NAMALWA (cell line): Measurements from ENCODE around the gene CPLX1.
"Not testable (repeated sequence)": the region's sequence is repeated elsewhere in the genome, so short reads cannot be mapped to it uniquely, and the experiment has no call there.

Experiments used
- DNase-seq: peaks from one replicate; pipeline ENCODE4 v3.0.0-alpha.2; 2015; ENCODE audit warnings: low spot score

Gene CPLX1

DNA sequence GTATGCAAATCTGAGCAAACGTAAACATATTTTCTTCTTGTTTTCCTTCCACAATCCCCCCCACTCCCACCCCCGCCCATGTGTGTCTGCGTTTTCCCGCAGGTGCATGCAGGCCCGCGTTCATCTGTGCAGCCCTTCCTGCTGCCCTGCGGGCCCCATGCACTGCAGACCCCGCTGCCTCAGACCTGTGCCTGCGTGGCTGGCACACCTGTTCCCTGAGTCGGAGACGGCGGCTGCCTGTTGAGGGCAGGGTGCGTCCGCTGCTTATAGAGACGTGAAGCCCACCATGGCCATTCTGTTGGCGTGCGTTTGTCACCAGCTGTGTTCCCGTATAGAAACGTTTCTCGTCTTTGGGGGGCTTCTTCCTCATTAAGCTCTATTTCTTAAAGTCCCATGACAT, 68.8 kb downstream of the CPLX1 start:
- no peak for DNase-seq

GRCh38 chr4:754221-755120, 71.5 kb downstream of the CPLX1 start:
- DNase-seq: no peak

GRCh38 chr4:753186-753585, 72.7 kb downstream of the CPLX1 start:
- DNase-seq: not testable (repeated sequence)

- DNase-seq: no peak
These were observed 73.6 kb downstream of the CPLX1 start for GRCh38 chr4:752196-752861.

- no peak for DNase-seq
These were observed 74.3 kb downstream of the CPLX1 start for GRCh38 chr4:751676-752075.

DNA sequence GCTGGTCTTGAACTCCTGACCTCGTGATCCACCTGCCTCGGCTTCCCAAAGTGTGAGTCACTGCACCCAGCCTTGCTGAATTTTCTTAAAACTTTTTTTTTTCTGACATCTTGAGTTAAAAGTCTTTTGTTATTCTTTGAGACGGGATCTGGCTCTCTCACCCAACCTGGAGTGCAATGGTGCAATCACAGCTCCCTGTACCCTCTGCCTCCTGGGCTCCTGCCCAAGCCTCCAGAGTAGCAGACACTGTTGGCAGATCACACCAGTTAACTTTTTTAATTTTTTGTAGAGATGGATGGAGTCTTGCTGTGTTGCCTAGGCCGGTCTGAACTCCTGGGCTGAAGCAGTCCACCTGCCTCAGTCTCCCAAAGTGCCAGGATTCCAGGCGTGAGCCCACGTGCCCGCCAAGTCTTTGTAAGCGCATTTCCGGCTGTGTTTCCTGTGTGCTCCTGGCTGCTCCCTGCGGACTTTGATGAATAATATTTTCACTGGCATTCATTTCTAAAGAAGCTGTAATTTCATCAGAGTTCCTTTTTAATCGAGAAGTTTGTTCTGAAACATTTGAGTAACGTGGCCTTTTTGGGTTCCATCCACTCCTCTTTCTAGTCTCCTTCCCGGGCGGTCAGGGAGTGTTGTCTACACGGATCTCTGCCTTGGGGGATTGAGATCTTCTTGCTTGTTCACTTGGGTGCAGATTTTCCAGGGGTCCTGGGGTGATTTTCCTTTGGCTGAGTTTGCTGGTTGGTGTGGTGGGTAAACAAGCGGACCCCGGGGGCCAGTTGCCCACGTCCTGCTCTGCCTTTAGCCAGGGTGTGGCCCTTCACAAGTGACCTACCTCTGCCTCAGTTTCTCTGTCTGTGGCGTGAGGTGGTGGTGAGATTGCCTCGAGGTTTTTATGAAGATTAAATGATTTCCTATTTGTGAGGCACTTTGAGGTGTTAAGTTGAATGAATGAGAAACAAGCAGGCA, 75.9 kb downstream of the CPLX1 start:
- DNase-seq: no peak

DNA sequence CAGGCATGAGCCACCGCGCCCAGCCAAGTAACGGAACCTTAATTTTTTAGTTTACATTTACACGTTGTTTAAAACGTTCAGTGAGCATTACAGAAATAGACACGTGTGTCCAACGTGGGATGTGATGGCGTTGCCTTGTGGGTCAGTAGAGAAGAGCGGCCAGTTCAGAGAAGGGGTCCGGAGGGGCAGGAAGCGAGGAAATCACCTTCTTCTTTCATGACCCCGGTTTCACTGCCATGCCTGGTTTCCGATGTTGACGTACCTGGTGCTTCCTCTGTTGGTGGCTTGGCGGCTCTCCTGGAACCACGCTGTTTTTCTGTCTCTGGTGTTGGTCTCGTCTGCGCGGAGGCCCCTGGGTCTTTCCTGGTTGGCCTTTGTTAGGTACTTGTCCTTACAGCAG, 77.5 kb downstream of the CPLX1 start:
- DNase-seq: no peak

DNA sequence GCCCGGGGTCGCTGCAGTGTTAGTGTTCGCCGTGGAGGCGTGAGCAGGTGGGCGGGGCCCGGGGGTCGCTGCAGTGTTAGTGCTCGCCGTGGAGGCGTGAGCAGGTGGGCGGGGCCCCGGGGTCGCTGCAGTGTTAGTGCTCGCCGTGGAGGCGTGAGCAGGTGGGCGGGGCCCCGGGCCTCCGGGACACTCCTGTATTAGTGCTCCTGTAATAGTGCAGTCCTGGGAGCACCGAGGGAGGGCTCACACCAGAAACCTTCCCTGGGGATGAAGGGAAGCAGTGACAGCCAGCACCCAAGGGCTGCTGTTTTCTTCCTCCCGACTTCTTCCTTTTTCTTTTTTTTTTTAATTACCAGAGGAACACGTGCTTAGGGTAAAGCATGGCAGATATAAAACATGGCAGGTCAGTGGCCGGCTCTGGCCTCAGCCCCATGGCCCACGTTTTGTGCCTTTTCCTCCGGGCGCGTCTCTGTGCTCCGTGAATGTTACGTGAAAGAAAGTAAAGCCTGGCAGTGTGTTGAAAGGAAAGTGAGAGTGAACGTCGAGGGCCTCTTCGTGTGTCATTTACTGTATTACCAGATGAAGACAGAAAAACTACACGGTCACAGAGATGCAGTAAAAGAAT, 78.3 kb downstream of the CPLX1 start:
- no peak for DNase-seq

- DNase-seq: no peak
These were observed 81.6 kb downstream of the CPLX1 start for GRCh38 chr4:744212-744841.

DNA sequence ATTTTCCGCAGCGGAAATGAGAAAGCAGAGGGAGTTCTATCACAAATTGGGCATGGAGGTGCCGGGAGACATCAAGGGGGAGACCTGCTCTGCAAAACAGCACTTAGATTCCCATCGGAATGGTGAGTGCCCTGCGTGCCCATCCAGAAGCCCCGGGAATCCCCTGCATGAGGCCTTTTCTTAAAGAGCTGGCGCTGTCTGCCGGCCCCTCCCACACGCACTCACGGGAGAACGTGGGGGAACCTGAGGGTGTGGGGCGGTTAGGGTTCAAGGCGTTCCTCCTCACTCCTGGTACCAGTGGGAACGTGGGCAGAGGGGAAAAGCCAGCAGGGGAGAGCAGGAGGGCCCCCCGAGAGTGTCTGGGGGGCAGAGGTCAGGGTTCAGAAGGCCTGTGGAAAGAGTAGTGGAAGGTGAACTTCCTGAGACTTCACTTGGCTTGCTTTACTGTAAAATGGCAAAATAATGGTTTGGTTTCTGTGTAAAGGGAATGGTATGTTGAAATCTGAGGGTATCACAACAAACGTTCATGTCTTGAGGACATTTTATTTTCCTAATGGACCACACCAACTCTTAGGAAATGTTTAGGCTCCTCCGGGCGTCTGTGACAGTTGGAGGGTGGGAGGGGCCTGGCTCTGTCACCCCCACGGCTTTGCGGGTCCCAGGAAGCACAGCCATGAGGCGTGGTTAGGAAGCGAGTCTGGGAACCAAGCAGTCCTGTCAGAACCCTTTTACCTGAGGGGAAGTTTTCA, 82.3 kb downstream of the CPLX1 start:
- no peak for DNase-seq

GRCh38 chr4:742742-743311, 83.1 kb downstream of the CPLX1 start:
- DNase-seq: peak; percentile 82

GRCh38 chr4:742096-742741, 83.7 kb downstream of the CPLX1 start:
- DNase-seq: no peak

- no peak for DNase-seq
These were observed 85.2 kb downstream of the CPLX1 start for GRCh38 chr4:740656-741282.

DNA sequence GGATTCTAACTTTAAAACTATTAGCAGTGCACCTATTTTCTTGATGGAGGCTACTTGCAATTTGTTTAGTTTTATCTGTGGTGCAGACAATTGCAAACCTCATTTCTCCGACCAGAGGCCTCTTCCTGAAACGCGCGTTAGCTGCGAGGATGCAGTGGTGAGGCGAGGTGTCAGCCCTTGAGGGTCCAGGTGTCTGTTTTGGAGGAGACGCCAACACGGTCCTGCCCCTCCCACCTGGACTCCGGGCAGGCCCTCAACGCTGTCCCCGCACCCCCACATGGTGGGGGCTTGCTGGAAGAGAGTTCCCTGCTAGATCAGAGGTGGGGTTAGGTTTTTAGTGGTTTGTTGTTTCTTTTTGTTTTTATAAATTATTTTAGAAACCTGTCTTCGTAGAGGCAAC, 85.9 kb downstream of the CPLX1 start:
- no peak for DNase-seq

GRCh38 chr4:739569-739968, 86.4 kb downstream of the CPLX1 start:
- DNase-seq: no peak

DNA sequence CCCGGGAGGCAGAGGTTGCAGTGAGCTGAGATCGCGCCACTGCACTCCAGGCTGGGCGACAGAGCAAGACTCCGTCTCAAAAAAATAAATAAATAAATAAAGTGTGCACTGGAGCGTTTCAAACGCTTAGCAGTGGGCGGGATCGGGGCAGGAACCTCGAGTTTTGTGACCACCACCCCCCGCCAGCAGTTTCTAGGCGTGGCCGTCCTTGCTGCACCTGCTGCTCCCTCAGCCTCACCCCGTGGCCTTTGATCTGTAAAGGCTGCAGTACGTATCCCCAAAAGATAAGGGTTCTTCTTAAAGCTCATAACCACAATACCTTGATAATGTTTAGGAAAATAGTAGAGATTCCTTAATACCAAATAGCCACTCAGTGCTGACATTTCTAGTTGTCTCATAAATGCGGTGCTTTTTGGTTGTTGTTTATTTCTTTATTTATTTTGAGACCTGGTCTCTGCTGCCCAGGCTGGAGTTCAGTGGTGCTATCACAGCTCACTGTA, 87.1 kb downstream of the CPLX1 start:
- no peak for DNase-seq

- DNase-seq: not testable (repeated sequence)
These were observed 89.4 kb downstream of the CPLX1 start for GRCh38 chr4:736561-736960.

DNA sequence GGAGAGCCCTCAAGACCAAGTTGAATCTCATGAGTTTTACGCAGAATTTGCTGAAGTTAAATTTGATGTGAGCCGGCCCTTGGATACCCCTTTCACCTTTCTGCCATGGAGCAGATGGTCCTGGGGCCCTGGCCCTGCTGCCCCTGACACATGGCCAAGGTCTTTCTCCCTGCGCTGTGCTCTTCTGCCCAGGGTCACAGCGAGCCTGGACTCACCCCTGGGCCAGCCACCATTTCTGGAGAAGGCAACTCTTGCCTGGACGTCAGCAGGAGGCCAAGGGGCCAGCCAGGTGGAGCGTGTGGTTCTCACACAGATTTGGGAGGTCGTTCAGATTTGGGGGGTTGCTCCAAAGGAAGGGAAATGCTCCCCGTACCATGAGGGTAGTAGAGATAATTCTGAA, 90.3 kb downstream of the CPLX1 start:
- no peak for DNase-seq
